ENCODE results near the gene COQ5. TPM values are rescaled to one million over a fixed set of nuclear protein-coding genes. Genes with fewer than 3 reads are reported as not detected.

The COQ5 gene
- total RNA-seq, 1 experiment from 2014 or later = 34.1 TPM

- Histone ChIP-seq H3K9ac (ENCODE audit: low read length) (no peak overlapping the region), H3K79me2 (ENCODE audit: insufficient read depth, low read length) (peaks cover 79% of the 10 kb centered on the region), H4K20me1 (ENCODE audit: insufficient read depth) (peaks cover 28% of the 10 kb centered on the region), H3K36me3 (ENCODE audit: control insufficient read depth in 1 of 2, insufficient read depth in 2 of 2, low read length in 2 of 2) (peaks cover 68 to 75% of the 10 kb centered on the region in 2 experiments), H3K4me1 (ENCODE audit: control insufficient read depth in 1 of 2, insufficient read depth in 2 of 2, low read length in 2 of 2) (peaks cover 0 to 4% of the 10 kb centered on the region in 2 experiments; a peak in 1 of 4 replicates), H3K27me3 (ENCODE audit: insufficient read depth, low read length) (no peaks in the 10 kb centered on the region), H3K9me3 (ENCODE audit: control insufficient read depth in 1 of 2, insufficient read depth in 1 of 2, low read depth in 1 of 2, low read length in 2 of 2) (no peaks in the 10 kb centered on the region), H3K4me2 (ENCODE audit: low read length) (no peak overlapping the region), H3K9me2 (ENCODE audit: insufficient read depth) (no peaks in the 10 kb centered on the region), H3K27ac (ENCODE audit: low read depth, low read length) (no peak overlapping the region), H2AFZ (ENCODE audit: low read depth, low read length, poor library complexity, severe bottlenecking) (no peak overlapping the region), H3K4me3 (replicated peaks in 1 of 2; ENCODE audit: low read depth in 1 of 2, low read length in 2 of 2) (no peak overlapping the region)
- ChIA-PET RAD21 (ENCODE audit: low non-redundant PET in 1 of 2, low total read pairs in 2 of 2, uncharacterized antibody in 2 of 2, unreplicated experiment in 2 of 2) (no interaction called here), POLR2A (no interaction called here), CTCF (no interaction called here)
- no peak for ATAC-seq
- TF ChIP-seq CEBPB (IDR thresholded peaks at IDR 0.05; ENCODE audit: low read depth) = no peak
- no peak for TF ChIP-seq SRF (IDR thresholded peaks at IDR 0.05; ENCODE audit: low read depth)
- no peak for TF ChIP-seq MAX (IDR thresholded peaks at IDR 0.05)
- TF ChIP-seq ATF3 (IDR thresholded peaks at IDR 0.05) = no peak
- TF ChIP-seq EGR1 (IDR thresholded peaks at IDR 0.05; ENCODE audit: low read depth) = no peak
- no peak for TF ChIP-seq CBX3 (IDR thresholded peaks at IDR 0.05; ENCODE audit: low read depth)
- TF ChIP-seq POLR2AphosphoS5 (IDR thresholded peaks at IDR 0.05; ENCODE audit: low read depth, low read length) = no peak; the same call in 1 of the 2 replicates
- TF ChIP-seq RAD21 (IDR thresholded peaks at IDR 0.05; ENCODE audit: low read depth) = no peak
- TF ChIP-seq ZNF274 (IDR thresholded peaks at IDR 0.05; ENCODE audit: low read depth, low read length) = no peak
- no peak for TF ChIP-seq POLR2A (IDR thresholded peaks at IDR 0.05; ENCODE audit: borderline replicate concordance, extremely low read depth, insufficient read depth, insufficient read length)
- no peak for DNase-seq (ENCODE audit: low read depth, low spot score)
- intact Hi-C loops (cut with micrococcal nuclease) = no loop called here
- BruUV-seq (replicated peaks) = no TSS peak
Observed at GRCh38 chr12:120462099-120462640, 66.8 kb downstream of the COQ5 start.

- no peak overlapping the region for H3K9ac ChIP-seq (ENCODE audit: low read length)
- BruUV-seq (replicated peaks) = no TSS peak
- no peak for TF ChIP-seq EZH2phosphoT487 (IDR thresholded peaks at IDR 0.05; ENCODE audit: borderline replicate concordance)
- TF ChIP-seq CEBPB (IDR thresholded peaks at IDR 0.05; ENCODE audit: low read depth) = no peak
- TF ChIP-seq YY1 (IDR thresholded peaks at IDR 0.05; ENCODE audit: extremely low read depth, insufficient replicate concordance, low read depth, low read length) = no peak
- TF ChIP-seq EZH2 (IDR thresholded peaks at IDR 0.05) = no peak
- no peak for TF ChIP-seq RAD21 (IDR thresholded peaks at IDR 0.05; ENCODE audit: low read depth)
- TF ChIP-seq SP1 (IDR thresholded peaks at IDR 0.05; ENCODE audit: low read depth) = no peak
- no peaks in the 10 kb centered on the region for H3K27me3 ChIP-seq (ENCODE audit: insufficient read depth, low read length)
- DNase-seq (ENCODE audit: low read depth, low spot score) = no peak
- peaks cover 76% of the 10 kb centered on the region for H3K79me2 ChIP-seq (ENCODE audit: insufficient read depth, low read length)
- ATAC-seq = no peak
- H3K27ac ChIP-seq (ENCODE audit: low read depth, low read length) = no peak overlapping the region
- no peaks in the 10 kb centered on the region for H3K9me3 ChIP-seq (ENCODE audit: control insufficient read depth in 1 of 2, insufficient read depth in 1 of 2, low read depth in 1 of 2, low read length in 2 of 2)
- intact Hi-C loops (cut with micrococcal nuclease) = no loop called here
- peaks cover 18% of the 10 kb centered on the region for H4K20me1 ChIP-seq (ENCODE audit: insufficient read depth)
- ChIA-PET POLR2A (interaction anchor here (1.8 kb wide), 1 partner anchor 9 kb away, joined by 4 read pairs; the partner anchor contains the start of gene SRSF9), CTCF (no interaction called here), RAD21 (ENCODE audit: low non-redundant PET in 1 of 2, low total read pairs in 2 of 2, uncharacterized antibody in 2 of 2, unreplicated experiment in 2 of 2) (no interaction called here)
- no peaks in the 10 kb centered on the region for H3K9me2 ChIP-seq (ENCODE audit: insufficient read depth)
- H3K36me3 ChIP-seq (ENCODE audit: control insufficient read depth in 1 of 2, insufficient read depth in 2 of 2, low read length in 2 of 2) = peaks cover 61 to 76% of the 10 kb centered on the region in 2 experiments
- H3K4me3 ChIP-seq (replicated peaks in 1 of 2; ENCODE audit: low read depth in 1 of 2, low read length in 2 of 2) = no peak overlapping the region
- H3K4me2 ChIP-seq (ENCODE audit: low read length) = no peak overlapping the region
- H3K4me1 ChIP-seq (ENCODE audit: control insufficient read depth in 1 of 2, insufficient read depth in 2 of 2, low read length in 2 of 2) = no peaks in the 10 kb centered on the region
- no peak overlapping the region for H2AFZ ChIP-seq (ENCODE audit: low read depth, low read length, poor library complexity, severe bottlenecking)
Observed at GRCh38 chr12:120460157-120460556, 68.8 kb downstream of the COQ5 start.
